ENCODE measurements around the gene GMEB2. TPM values are rescaled to one million over a fixed set of nuclear protein-coding genes. Genes with fewer than 3 reads are reported as not detected.
A peak's percentile ranks its signal among the peaks of the same experiment; 100 is the strongest.

Gene GMEB2
- total and polyA plus RNA-seq, 8 donors, result 4.1 to 10.4 (median 6.1) TPM

DNA sequence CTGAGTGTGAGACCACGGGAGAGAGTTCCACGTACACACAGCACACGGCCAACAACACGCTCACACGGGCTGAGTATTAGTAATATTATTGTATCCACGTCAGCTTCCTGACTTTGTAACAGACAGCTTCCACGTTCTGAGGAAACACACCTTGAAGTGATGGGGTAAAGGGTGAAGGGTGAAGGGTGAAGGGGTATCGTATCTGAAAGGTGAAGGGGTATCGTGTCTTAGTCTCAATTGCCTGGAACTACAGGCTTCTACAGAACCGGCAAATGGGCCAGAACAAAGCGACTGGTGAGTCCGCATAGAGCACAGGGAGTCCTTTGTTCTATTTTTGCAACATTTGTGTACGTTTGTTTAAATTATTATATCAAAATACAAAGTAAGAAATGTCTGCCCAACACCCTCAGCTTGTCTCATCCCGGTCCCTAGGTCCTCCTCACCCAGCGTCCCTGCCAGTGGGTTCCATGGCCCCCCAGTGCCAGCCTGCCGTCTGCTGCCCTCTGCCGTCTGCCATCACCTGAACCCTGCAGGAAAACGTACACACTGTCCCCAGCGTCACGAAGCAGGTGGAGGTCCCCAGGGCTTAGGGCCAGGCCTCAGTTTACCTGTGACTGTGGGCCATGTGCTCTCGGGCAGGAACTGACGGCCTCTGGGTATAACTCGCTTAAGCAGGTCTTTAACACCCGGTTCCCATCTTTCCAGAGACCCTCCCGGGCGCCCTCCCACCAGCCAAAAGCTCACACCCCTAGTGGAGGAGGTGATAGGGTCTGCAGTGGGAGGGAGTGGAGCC is 48.5 kb downstream of the GMEB2 start:
- intact Hi-C loops (cut with DNase I), result no loop called here
- WGBS, 2 donors, result 58 to 71% methylated on average over 26 of the region's 26 CpGs
- Histone ChIP-seq H3K4me1 (peaks cover 0 to under 1% (median under 1%) of the 10 kb centered on the region in 3 donors), H3K36me3 (no peaks in the 10 kb centered on the region), H3K9me3 (no peaks in the 10 kb centered on the region), H3K4me3 (no peak overlapping the region), H3K27me3 (no peaks in the 10 kb centered on the region), H3K27ac (no peak overlapping the region)
- no peak for FAIRE-seq
- ATAC-seq, result no peak
- peak in 2 of 6 donors; percentile 35 to 51 for DNase-seq
- TF ChIP-seq, protein P1, sequence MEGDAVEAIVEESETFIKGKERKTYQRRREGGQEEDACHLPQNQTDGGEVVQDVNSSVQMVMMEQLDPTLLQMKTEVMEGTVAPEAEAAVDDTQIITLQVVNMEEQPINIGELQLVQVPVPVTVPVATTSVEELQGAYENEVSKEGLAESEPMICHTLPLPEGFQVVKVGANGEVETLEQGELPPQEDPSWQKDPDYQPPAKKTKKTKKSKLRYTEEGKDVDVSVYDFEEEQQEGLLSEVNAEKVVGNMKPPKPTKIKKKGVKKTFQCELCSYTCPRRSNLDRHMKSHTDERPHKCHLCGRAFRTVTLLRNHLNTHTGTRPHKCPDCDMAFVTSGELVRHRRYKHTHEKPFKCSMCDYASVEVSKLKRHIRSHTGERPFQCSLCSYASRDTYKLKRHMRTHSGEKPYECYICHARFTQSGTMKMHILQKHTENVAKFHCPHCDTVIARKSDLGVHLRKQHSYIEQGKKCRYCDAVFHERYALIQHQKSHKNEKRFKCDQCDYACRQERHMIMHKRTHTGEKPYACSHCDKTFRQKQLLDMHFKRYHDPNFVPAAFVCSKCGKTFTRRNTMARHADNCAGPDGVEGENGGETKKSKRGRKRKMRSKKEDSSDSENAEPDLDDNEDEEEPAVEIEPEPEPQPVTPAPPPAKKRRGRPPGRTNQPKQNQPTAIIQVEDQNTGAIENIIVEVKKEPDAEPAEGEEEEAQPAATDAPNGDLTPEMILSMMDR (IDR thresholded peaks at IDR 0.05), result no peak

DNA sequence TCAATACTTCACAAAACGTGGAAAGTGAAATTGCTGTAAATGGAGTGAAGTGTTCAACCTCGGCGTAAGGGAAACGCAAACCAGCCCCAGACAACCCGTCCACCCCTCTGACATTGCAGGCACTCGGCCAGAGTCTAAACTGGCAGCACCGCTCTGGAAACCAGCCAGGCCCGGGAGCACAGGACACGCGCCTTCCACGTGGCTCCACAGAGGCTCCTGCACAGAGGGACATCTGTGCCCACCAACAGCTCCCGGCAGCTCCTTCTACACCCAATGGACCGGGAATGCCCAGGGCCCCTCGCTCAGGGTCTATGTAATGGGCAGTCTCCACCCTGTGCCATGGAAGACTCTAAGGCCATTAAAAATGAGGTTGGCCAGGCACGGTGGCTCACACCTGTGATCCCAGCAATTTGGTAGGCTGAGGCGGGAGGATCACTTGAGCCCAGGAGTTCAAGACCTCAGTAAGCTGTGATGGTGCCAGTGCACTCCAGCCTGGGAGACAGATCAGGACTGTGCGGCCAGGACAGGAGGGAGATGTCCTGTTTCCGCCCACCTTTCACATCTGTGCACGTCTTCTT is 49.5 kb downstream of the GMEB2 start:
- FAIRE-seq, result no peak
- no peaks in the 10 kb centered on the region for H3K9me3 ChIP-seq
- H3K36me3 ChIP-seq, result no peaks in the 10 kb centered on the region
- TF ChIP-seq, protein P1 (IDR thresholded peaks at IDR 0.05), result no peak
- DNase-seq, result peak in 5 of 6 donors; percentile 69 to 92 (median 82)
- peaks cover 0 to 8% (median 7%) of the 10 kb centered on the region in 3 donors for H3K4me1 ChIP-seq
- H3K27me3 ChIP-seq, result no peaks in the 10 kb centered on the region
- peak in 3 of 4 donors; percentile 33 to 61 (median 58) for ATAC-seq
- WGBS, 2 donors, result 43 to 44% methylated on average over 19 of the region's 19 CpGs
- intact Hi-C loops (cut with DNase I), result no loop called here
- H3K4me3 ChIP-seq, result no peak overlapping the region
- no peak overlapping the region for H3K27ac ChIP-seq

DNA sequence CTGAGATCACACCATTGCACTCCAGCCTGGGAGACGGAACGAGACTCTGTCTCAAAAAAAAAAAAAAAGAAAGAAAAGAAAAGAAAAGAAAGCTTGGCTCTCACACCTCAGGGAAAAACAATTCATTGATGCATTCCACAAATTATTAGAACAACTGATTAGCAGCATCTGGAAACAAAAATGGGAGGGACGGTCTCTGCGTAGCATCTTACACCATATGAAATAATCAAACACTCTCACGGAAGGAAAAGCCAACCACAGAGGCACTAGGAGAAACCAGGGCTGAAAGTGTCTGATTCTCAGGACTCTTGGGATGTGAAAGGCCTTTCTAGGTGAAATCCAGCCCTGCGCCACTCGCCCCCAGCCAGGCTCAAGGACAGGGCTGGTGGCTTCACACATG is 50.6 kb downstream of the GMEB2 start:
- Histone ChIP-seq H3K27me3 (no peaks in the 10 kb centered on the region), H3K27ac (no peak overlapping the region), H3K4me1 (peaks cover 0 to 8% (median 7%) of the 10 kb centered on the region in 3 donors), H3K4me3 (no peak overlapping the region), H3K36me3 (no peaks in the 10 kb centered on the region), H3K9me3 (no peaks in the 10 kb centered on the region)
- no peak for FAIRE-seq
- 79 to 86% methylated on average over 7 of the region's 7 CpGs for WGBS, 2 donors
- intact Hi-C loops (cut with DNase I), result no loop called here
- DNase-seq, result no peak
- TF ChIP-seq, protein P1 (IDR thresholded peaks at IDR 0.05), result no peak
- no peak for ATAC-seq

DNA sequence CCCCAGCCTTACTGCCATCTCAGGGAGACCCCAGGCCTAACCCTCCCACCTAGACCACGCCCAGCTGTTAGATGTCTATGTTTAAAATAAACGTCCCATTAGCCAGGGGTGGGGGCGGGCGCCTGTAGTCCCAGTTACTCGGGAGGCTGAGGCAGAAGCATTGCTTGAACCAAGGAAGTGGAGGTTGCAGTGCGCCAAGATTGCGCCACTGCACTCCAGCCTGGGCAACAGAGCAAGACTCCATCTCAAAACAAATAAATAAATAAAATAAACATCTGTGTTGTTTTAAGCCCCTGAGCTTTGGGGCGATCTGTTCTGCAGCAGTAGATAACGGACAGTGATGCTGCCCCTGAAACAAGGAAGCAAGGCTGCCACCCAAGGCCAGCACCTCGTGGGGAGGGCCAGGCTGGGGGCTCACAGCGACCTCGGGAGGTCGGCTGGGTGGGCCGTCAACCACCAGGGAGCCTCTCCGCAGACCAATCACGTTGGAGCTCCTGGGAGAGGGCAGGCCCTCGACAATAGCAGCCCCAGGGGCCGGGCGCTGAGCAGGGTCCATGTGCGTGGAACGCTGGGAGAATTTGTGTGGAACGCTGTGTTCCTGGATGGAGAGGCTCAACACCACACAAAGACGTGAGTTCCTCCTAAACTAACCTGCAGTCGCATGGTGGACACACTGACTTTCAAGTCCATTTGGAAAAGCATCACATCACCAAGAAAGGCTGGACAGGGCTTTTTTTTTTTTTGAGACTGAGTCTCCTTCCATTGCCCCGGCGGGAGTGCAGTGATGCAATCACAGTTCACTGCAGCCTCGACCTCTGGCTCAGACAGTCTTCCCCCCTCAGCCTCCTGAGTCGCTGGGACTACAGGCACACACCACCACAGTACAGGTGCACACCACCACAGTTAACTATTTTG is 51.8 kb downstream of the GMEB2 start:
- intact Hi-C loops (cut with DNase I), result no loop called here
- ATAC-seq, result no peak
- DNase-seq, result peak in 1 of 6 donors; percentile 55
- no peaks in the 10 kb centered on the region for H3K36me3 ChIP-seq
- H3K4me3 ChIP-seq, result peak overlapping the region in 1 of 4 donors; percentile 73
- TF ChIP-seq, protein P1 (IDR thresholded peaks at IDR 0.05), result no peak
- no peak for FAIRE-seq
- no peaks in the 10 kb centered on the region for H3K9me3 ChIP-seq
- H3K27ac ChIP-seq, result no peak overlapping the region
- 62 to 66% methylated on average over 28 of the region's 28 CpGs for WGBS, 2 donors
- H3K4me1 ChIP-seq, result peaks cover 0 to 8% (median 7%) of the 10 kb centered on the region in 3 donors
- no peaks in the 10 kb centered on the region for H3K27me3 ChIP-seq
